ENCODE measurements around the gene B3GNT3. TPM values are rescaled to one million over a fixed set of nuclear protein-coding genes. Genes with fewer than 3 reads are reported as not detected.
A peak's percentile ranks its signal among the peaks of the same experiment; 100 is the strongest.

Gene B3GNT3
- total and polyA plus RNA-seq, 2 of the 13 experiments (the other 11 are each of a cell fraction or from before 2014, with no cell fraction given), result 0.86 to 4.0 TPM

- TF ChIP-seq, protein P1, sequence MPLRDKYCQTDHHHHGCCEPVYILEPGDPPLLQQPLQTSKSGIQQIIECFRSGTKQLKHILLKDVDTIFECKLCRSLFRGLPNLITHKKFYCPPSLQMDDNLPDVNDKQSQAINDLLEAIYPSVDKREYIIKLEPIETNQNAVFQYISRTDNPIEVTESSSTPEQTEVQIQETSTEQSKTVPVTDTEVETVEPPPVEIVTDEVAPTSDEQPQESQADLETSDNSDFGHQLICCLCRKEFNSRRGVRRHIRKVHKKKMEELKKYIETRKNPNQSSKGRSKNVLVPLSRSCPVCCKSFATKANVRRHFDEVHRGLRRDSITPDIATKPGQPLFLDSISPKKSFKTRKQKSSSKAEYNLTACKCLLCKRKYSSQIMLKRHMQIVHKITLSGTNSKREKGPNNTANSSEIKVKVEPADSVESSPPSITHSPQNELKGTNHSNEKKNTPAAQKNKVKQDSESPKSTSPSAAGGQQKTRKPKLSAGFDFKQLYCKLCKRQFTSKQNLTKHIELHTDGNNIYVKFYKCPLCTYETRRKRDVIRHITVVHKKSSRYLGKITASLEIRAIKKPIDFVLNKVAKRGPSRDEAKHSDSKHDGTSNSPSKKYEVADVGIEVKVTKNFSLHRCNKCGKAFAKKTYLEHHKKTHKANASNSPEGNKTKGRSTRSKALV (CRISPR knock-in tag; IDR thresholded peaks at IDR 0.05), result no peak
- TF ChIP-seq RCOR2 (CRISPR knock-in tag; IDR thresholded peaks at IDR 0.05) (peak; percentile 71), DNMT3B (CRISPR knock-in tag; conservative IDR thresholded peaks at IDR 0.05) (no peak), HNRNPH1 (optimal IDR thresholded peaks at IDR 0.05; ENCODE audit: low read depth, low read length) (no peak), ZBTB7B (CRISPR knock-in tag; IDR thresholded peaks at IDR 0.05) (no peak), NFE2 (CRISPR knock-in tag; IDR thresholded peaks at IDR 0.05) (no peak), ZNF547 (CRISPR knock-in tag; IDR thresholded peaks at IDR 0.05) (no peak), THYN1 (CRISPR knock-in tag; IDR thresholded peaks at IDR 0.05; ENCODE audit: borderline replicate concordance, low read depth) (no peak), ZNF160 (CRISPR knock-in tag; IDR thresholded peaks at IDR 0.05) (no peak), ZSCAN30 (CRISPR knock-in tag; IDR thresholded peaks at IDR 0.05) (no peak), ATAD3A (CRISPR knock-in tag; IDR thresholded peaks at IDR 0.05) (no peak), HNF1A (IDR thresholded peaks at IDR 0.05; ENCODE audit: low read depth) (no peak), HNF1A (CRISPR knock-in tag; IDR thresholded peaks at IDR 0.05; ENCODE audit: borderline replicate concordance) (no peak), STAG1 (CRISPR knock-in tag; IDR thresholded peaks at IDR 0.05) (no peak), GABPA (IDR thresholded peaks at IDR 0.05; ENCODE audit: low read depth, low read length) (no peak), GABPA (CRISPR knock-in tag; IDR thresholded peaks at IDR 0.05; ENCODE audit: low read depth) (no peak), SETDB1 (CRISPR knock-in tag; IDR thresholded peaks at IDR 0.05; ENCODE audit: borderline replicate concordance) (no peak), FOXP1 (IDR thresholded peaks at IDR 0.05) (no peak), FOXP1 (CRISPR knock-in tag; IDR thresholded peaks at IDR 0.05) (0 out of 2 replicates have a peak, but pooled peaks have one; percentile 1), MBD4 (IDR thresholded peaks at IDR 0.05; ENCODE audit: borderline replicate concordance, low read length) (no peak), ZNF513 (CRISPR knock-in tag; conservative IDR thresholded peaks at IDR 0.05) (no peak), TMF1 (CRISPR knock-in tag; IDR thresholded peaks at IDR 0.05; ENCODE audit: low read depth) (no peak), ZNF224 (CRISPR knock-in tag; IDR thresholded peaks at IDR 0.05) (no peak), ETV5 (CRISPR knock-in tag; IDR thresholded peaks at IDR 0.05; ENCODE audit: borderline replicate concordance) (no peak), ELF1 (CRISPR knock-in tag; IDR thresholded peaks at IDR 0.05) (no peak)
- TF ChIP-seq, protein P2, sequence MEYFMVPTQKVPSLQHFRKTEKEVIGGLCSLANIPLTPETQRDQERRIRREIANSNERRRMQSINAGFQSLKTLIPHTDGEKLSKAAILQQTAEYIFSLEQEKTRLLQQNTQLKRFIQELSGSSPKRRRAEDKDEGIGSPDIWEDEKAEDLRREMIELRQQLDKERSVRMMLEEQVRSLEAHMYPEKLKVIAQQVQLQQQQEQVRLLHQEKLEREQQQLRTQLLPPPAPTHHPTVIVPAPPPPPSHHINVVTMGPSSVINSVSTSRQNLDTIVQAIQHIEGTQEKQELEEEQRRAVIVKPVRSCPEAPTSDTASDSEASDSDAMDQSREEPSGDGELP (IDR thresholded peaks at IDR 0.05; ENCODE audit: borderline replicate concordance, low read depth), result no peak
These were observed 2.0 kb downstream of the B3GNT3 start (continued) for GRCh38 chr19:17796838-17797423.

Data from HepG2 (cell line).